Naive thymus-derived CD4-positive, alpha-beta T cell (primary cell): ENCODE data around the gene NFKB2. TPM values are rescaled to one million over a fixed set of nuclear protein-coding genes. Genes with fewer than 3 reads are reported as not detected.
A peak's percentile ranks its signal among the peaks of the same experiment; 100 is the strongest.

Experiments
- ATAC-seq: fragments of 150-1000 bp; cut with Tn5 transposase; 2 replicates; pipeline ENCODE4 v1.10.0; 2021; ENCODE audit warnings: mild to moderate bottlenecking, moderate library complexity
- CTCF ChIA-PET: fragments of 350-600 bp; sonication (Branson Sonifier 250); formaldehyde crosslinking; loops from one replicate; lab custom pipeline; 2021; ENCODE audit warnings: antibody characterized with exemption; lab: Charles Lee
- POLR2A ChIA-PET: fragments of 350-600 bp; sonication (Branson Sonifier 250); formaldehyde crosslinking; loops from one replicate; lab custom pipeline; 2021; ENCODE audit warnings: antibody characterized with exemption, inconsistent platforms; lab: Charles Lee
- DNase-seq, 9 donors: peaks; one replicate each; pipeline versions ENCODE4 v3.0.0 to v3.0.0-alpha.2; 2020 to 2022; ENCODE audit warnings: mixed read lengths in 1 of 9
- H3K27ac ChIP-seq: one replicate; pipeline ENCODE4 v1.7.0; 2013; ENCODE audit warnings: mild to moderate bottlenecking, low read depth, low read length, moderate library complexity
- H3K27me3 ChIP-seq, 2 donors: one replicate each; pipeline ENCODE4 v1.7.0; 2013; ENCODE audit warnings: low read length in 2 of 2, mild to moderate bottlenecking in 2 of 2, moderate library complexity in 2 of 2; ENCODE audit not compliant: control insufficient read depth in 2 of 2, insufficient read depth in 2 of 2
- H3K36me3 ChIP-seq, 3 experiments: 1 replicate in 2 of 3; 2 replicates in 1 of 3; pipeline ENCODE4 v1.7.0; 2013; ENCODE audit warnings: low read length in 3 of 3, mild to moderate bottlenecking in 3 of 3, moderate library complexity in 1 of 3; ENCODE audit not compliant: insufficient read depth in 3 of 3, control insufficient read depth in 2 of 3
- H3K4me1 ChIP-seq, 2 donors: one replicate each; pipeline ENCODE4 v1.7.0; 2013; ENCODE audit warnings: low read length in 2 of 2, mild to moderate bottlenecking in 2 of 2, moderate library complexity in 1 of 2; ENCODE audit not compliant: control insufficient read depth in 2 of 2, insufficient read depth in 2 of 2
- H3K4me3 ChIP-seq: 2 replicates; pipeline ENCODE4 v1.7.0; 2013; ENCODE audit warnings: mild to moderate bottlenecking, low read length
- H3K9me3 ChIP-seq, 3 experiments: 1 replicate in 2 of 3; 2 replicates in 1 of 3; pipeline ENCODE4 v1.7.0; 2013; ENCODE audit warnings: low read length in 3 of 3; ENCODE audit not compliant: control insufficient read depth in 2 of 3
- H3K27ac Mint-ChIP-seq, 9 donors: one replicate each; pipeline ENCODE4 v1.8.0; 2020 to 2022; ENCODE audit warnings: mixed read lengths in 9 of 9, mild to moderate bottlenecking in 8 of 9, moderate library complexity in 5 of 9, inconsistent platforms in 2 of 9
- H3K27me3 Mint-ChIP-seq, 5 donors: one replicate each; pipeline ENCODE4 v1.8.0; 2021 to 2022; ENCODE audit warnings: mixed read lengths in 5 of 5, mild to moderate bottlenecking in 1 of 5
- H3K36me3 Mint-ChIP-seq, 5 donors: one replicate each; pipeline ENCODE4 v1.8.0; 2020 to 2022; ENCODE audit warnings: mixed read lengths in 5 of 5, mild to moderate bottlenecking in 3 of 5, inconsistent platforms in 1 of 5
- H3K4me1 Mint-ChIP-seq, 7 donors: one replicate each; pipeline ENCODE4 v1.8.0; 2020 to 2022; ENCODE audit warnings: mixed read lengths in 7 of 7, mild to moderate bottlenecking in 3 of 7, inconsistent platforms in 1 of 7
- H3K4me3 Mint-ChIP-seq, 10 donors: one replicate each; pipeline ENCODE4 v1.8.0; 2020 to 2022; ENCODE audit warnings: mild to moderate bottlenecking in 10 of 10, mixed read lengths in 10 of 10, moderate library complexity in 6 of 10, inconsistent platforms in 2 of 10
- H3K9me3 Mint-ChIP-seq, 11 donors: one replicate each; pipeline ENCODE4 v1.8.0; 2020 to 2022; ENCODE audit warnings: mixed read lengths in 11 of 11, mild to moderate bottlenecking in 4 of 11, inconsistent platforms in 1 of 11, moderate library complexity in 1 of 11
- intact Hi-C, 2 donors: fragments of 100-400 bp; cut with micrococcal nuclease; formaldehyde crosslinking; loops; one replicate each; pipeline ENCODE4 v1.15.1; 2023
- polyA plus RNA-seq, 2 donors: library from polyadenylated mRNA; unstranded; fragments of 300-500 nt; fragmentation: Illumina TruSeq; gene quantifications; one replicate each; pipeline ENCODE4 v1.2.3, GENCODE V29; 2021
- total RNA-seq, 6 experiments: library from RNA in 5 of 6; stranded (reverse) in 5 of 6; gene quantifications; 1 replicate in 5 of 6; 2 replicates in 1 of 6; pipeline ENCODE4 v1.2.3 and lab custom pipeline; 2021 to 2026

NFKB2 gene
- total and polyA plus RNA-seq, 7 experiments from 2014 or later, result 8.7 to 271 (median 147) TPM

- Mint-ChIP-seq H3K36me3 (peaks cover 6 to 34% (median 9%) of the 10 kb centered on the region in 5 donors), H3K4me1 (peaks cover 0 to 5% (median 0%) of the 10 kb centered on the region in 7 donors), H3K4me3 (no peak overlapping the region), H3K27ac (peak overlapping the region in 1 of 9 donors; percentile 59), H3K9me3 (no peaks in the 10 kb centered on the region), H3K27me3 (no peaks in the 10 kb centered on the region)
- ChIA-PET CTCF (interaction anchor here (0.5 to 1.0 kb wide), 2 partner anchors 17 to 30 kb away, joined by 3 read pairs; no protein-coding TSS in a partner anchor), POLR2A (no interaction called here)
- intact Hi-C loops, result no loop called here
- DNase-seq (no peak), ATAC-seq (no peak)
- Histone ChIP-seq H3K4me1 (no peaks in the 10 kb centered on the region), H3K4me3 (no peak overlapping the region), H3K9me3 (no peaks in the 10 kb centered on the region), H3K27me3 (no peaks in the 10 kb centered on the region), H3K27ac (no peak overlapping the region), H3K36me3 (peaks cover 11 to 56% (median 15%) of the 10 kb centered on the region in 3 experiments)
Measured at GRCh38 chr10:102381983-102382382, 13.5 kb upstream of the NFKB2 start.

- POLR2A ChIA-PET, result interaction anchor here (0.7 kb wide), 1 partner anchor 107 kb away, joined by 3 read pairs; no protein-coding TSS in a partner anchor
- CTCF ChIA-PET, result interaction anchor here (1.0 kb wide), 1 partner anchor 31 kb away, joined by 3 read pairs; no protein-coding TSS in a partner anchor
- no peaks in the 10 kb centered on the region for H3K9me3 Mint-ChIP-seq
Measured at GRCh38 chr10:102382871-102383270, 12.6 kb upstream of the NFKB2 start.

GRCh38 chr10:102384053-102384452 is 11.5 kb upstream of the NFKB2 start:
- DNase-seq, result no peak
- Mint-ChIP-seq H3K9me3 (no peaks in the 10 kb centered on the region), H3K27me3 (no peaks in the 10 kb centered on the region), H3K27ac (peak overlapping the region in 1 of 9 donors; percentile 19), H3K36me3 (peaks cover 6 to 31% (median 9%) of the 10 kb centered on the region in 5 donors), H3K4me1 (peaks cover 0 to 5% (median 0%) of the 10 kb centered on the region in 7 donors), H3K4me3 (no peak overlapping the region)
- Histone ChIP-seq H3K27ac (no peak overlapping the region), H3K36me3 (peaks cover 11 to 45% (median 15%) of the 10 kb centered on the region in 3 experiments), H3K27me3 (no peaks in the 10 kb centered on the region), H3K4me3 (no peak overlapping the region), H3K4me1 (no peaks in the 10 kb centered on the region), H3K9me3 (no peaks in the 10 kb centered on the region)
- peak; percentile 52 for ATAC-seq
- intact Hi-C loops, result no loop called here
- ChIA-PET POLR2A (interaction anchor here (0.7 to 2.1 kb wide), 3 partner anchors 10 to 161 kb away, joined by 3 to 6 read pairs (median 5); no protein-coding TSS in a partner anchor), CTCF (interaction anchor here (0.6 to 1.8 kb wide), 3 partner anchors 9 to 95 kb away, joined by 3 to 6 read pairs (median 6); no protein-coding TSS in a partner anchor)

More at GRCh38 chr10:102382871-102383270, 12.6 kb upstream of the NFKB2 start:
- H3K4me3 ChIP-seq, result no peak overlapping the region
- H3K9me3 ChIP-seq, result no peaks in the 10 kb centered on the region
- H3K36me3 Mint-ChIP-seq, result peaks cover 6 to 34% (median 9%) of the 10 kb centered on the region in 5 donors
- H3K4me3 Mint-ChIP-seq, result no peak overlapping the region
- intact Hi-C loops, result no loop called here
- H3K27ac Mint-ChIP-seq, result no peak overlapping the region
- H3K4me1 ChIP-seq, result no peaks in the 10 kb centered on the region
- no peaks in the 10 kb centered on the region for H3K27me3 ChIP-seq
- no peaks in the 10 kb centered on the region for H3K27me3 Mint-ChIP-seq
- H3K36me3 ChIP-seq, result peaks cover 11 to 55% (median 15%) of the 10 kb centered on the region in 3 experiments
- no peak overlapping the region for H3K27ac ChIP-seq
- DNase-seq (no peak), ATAC-seq (no peak)
- H3K4me1 Mint-ChIP-seq, result peaks cover 0 to 5% (median 0%) of the 10 kb centered on the region in 7 donors

- peaks cover 6 to 37% (median 9%) of the 10 kb centered on the region in 3 experiments for H3K36me3 ChIP-seq
- H3K4me1 ChIP-seq, result no peaks in the 10 kb centered on the region
- no peaks in the 10 kb centered on the region for H3K27me3 ChIP-seq
- no peaks in the 10 kb centered on the region for H3K9me3 ChIP-seq
- ChIA-PET CTCF (interaction anchor here (0.5 to 1.8 kb wide), 6 partner anchors 8 to 94 kb away, joined by 3 to 6 read pairs (median 5); no protein-coding TSS in a partner anchor), POLR2A (interaction anchor here (0.7 to 2.1 kb wide), 3 partner anchors 9 to 67 kb away, joined by 4 to 6 read pairs (median 5); no protein-coding TSS in a partner anchor)
- no peak overlapping the region for H3K4me3 ChIP-seq
- ATAC-seq (no peak), DNase-seq (no peak)
- Mint-ChIP-seq H3K27me3 (no peaks in the 10 kb centered on the region), H3K36me3 (peaks cover 4 to 24% (median 6%) of the 10 kb centered on the region in 5 donors), H3K27ac (peak overlapping the region in 2 of 9 donors; percentile 39 to 72), H3K9me3 (no peaks in the 10 kb centered on the region), H3K4me1 (peaks cover 0 to 5% (median 0%) of the 10 kb centered on the region in 7 donors), H3K4me3 (no peak overlapping the region)
- intact Hi-C loops, result no loop called here
- H3K27ac ChIP-seq, result no peak overlapping the region
Measured at GRCh38 chr10:102384606-102385429, 10.7 kb upstream of the NFKB2 start.

- intact Hi-C loops, result loop anchor here (5.0 to 10.0 kb wide), 6 partner anchors 192 to 1735 kb away; partner anchors contain the start of genes ARL3 (in 2 of the 2), SFXN2 (in 2 of the 2), OGA (in 1 of the 2) and SFR1 (in 1 of the 2)
- peaks cover 5% of the 10 kb centered on the region in 2 donors for H3K4me1 ChIP-seq
- ChIA-PET CTCF (interaction anchor here (1.1 kb wide), 1 partner anchor 33 kb away, joined by 4 read pairs; no protein-coding TSS in a partner anchor), POLR2A (no interaction called here)
- no peak overlapping the region for H3K4me3 ChIP-seq
- Mint-ChIP-seq H3K27ac (no peak overlapping the region), H3K9me3 (no peaks in the 10 kb centered on the region), H3K4me3 (no peak overlapping the region), H3K36me3 (peaks cover 0 to 3% (median 0%) of the 10 kb centered on the region in 5 donors), H3K27me3 (peaks cover 0 to 4% (median 0%) of the 10 kb centered on the region in 5 donors), H3K4me1 (peaks cover 5 to 18% (median 11%) of the 10 kb centered on the region in 7 donors)
- no peaks in the 10 kb centered on the region for H3K27me3 ChIP-seq
- H3K36me3 ChIP-seq, result peaks cover 0 to 4% (median 0%) of the 10 kb centered on the region in 3 experiments
- ATAC-seq, result no peak
- no peaks in the 10 kb centered on the region for H3K9me3 ChIP-seq
- no peak overlapping the region for H3K27ac ChIP-seq
- DNase-seq, result no peak
Measured at GRCh38 chr10:102389894-102390293, 5.6 kb upstream of the NFKB2 start.

- no peaks in the 10 kb centered on the region for H3K9me3 ChIP-seq
- peaks cover 0 to 4% (median 0%) of the 10 kb centered on the region in 5 donors for H3K27me3 Mint-ChIP-seq
- H3K27me3 ChIP-seq, result no peaks in the 10 kb centered on the region
- peaks cover 0 to 18% (median 0%) of the 10 kb centered on the region in 5 donors for H3K36me3 Mint-ChIP-seq
- ChIA-PET POLR2A (interaction anchor here (0.5 to 9.0 kb wide), 3 partner anchors 19 to 96 kb away, joined by 3 to 64 read pairs (median 55); partner anchors contain the start of gene C10orf95), CTCF (interaction anchor here (0.5 to 6.0 kb wide), 6 partner anchors 8 to 668 kb away, joined by 3 to 40 read pairs (median 6); partner anchors contain the start of gene FBXL15)
- no peak for DNase-seq
- peaks cover 0 to 11% (median 0%) of the 10 kb centered on the region in 3 experiments for H3K36me3 ChIP-seq
- peaks cover 10 to 29% (median 23%) of the 10 kb centered on the region in 7 donors for H3K4me1 Mint-ChIP-seq
- peaks cover 16 to 19% of the 10 kb centered on the region in 2 donors for H3K4me1 ChIP-seq
- peak overlapping the region in 3 of 9 donors; percentile 54 to 100 (median 62) for H3K27ac Mint-ChIP-seq
- ATAC-seq, result no peak
- no peaks in the 10 kb centered on the region for H3K9me3 Mint-ChIP-seq
- H3K4me3 Mint-ChIP-seq, result peak overlapping the region in 1 of 10 donors; percentile 98
- no peak overlapping the region for H3K4me3 ChIP-seq
- no peak overlapping the region for H3K27ac ChIP-seq
- intact Hi-C loops, result loop anchor here (5.0 to 10.0 kb wide), 6 partner anchors 190 to 1732 kb away; partner anchors contain the start of genes ARL3 (in 2 of the 2), SFXN2 (in 2 of the 2), OGA (in 1 of the 2) and SFR1 (in 1 of the 2)
Measured at GRCh38 chr10:102392306-102392705, 3.2 kb upstream of the NFKB2 start.
